ENCODE measurements around the gene CLN6.

GRCh38 chr15:68209272-68209671, 20.3 kb downstream of the CLN6 start:
- TF ChIP-seq POLR2A (IDR thresholded peaks at IDR 0.05; ENCODE audit: low read length) (no peak), GATA1 (IDR thresholded peaks at IDR 0.05; ENCODE audit: low read depth, low read length) (no peak)

All from erythroblast (primary cell).